Left lung (tissue), 10 donors: Measurements from ENCODE around the gene GPR78. TPM values are rescaled to one million over a fixed set of nuclear protein-coding genes. Genes with fewer than 3 reads are reported as not detected.

Source experiments
- ATAC-seq: fragments of 200-7000 bp; cut with Tn5 transposase; one replicate; pipeline ENCODE4 v1.9.1; 2020; ENCODE audit warnings: moderate library complexity
- DNase-seq, 4 donors: peaks; one replicate each; pipeline ENCODE4 v3.0.0-alpha.2; 2013 to 2020
- H3K27ac ChIP-seq, 2 donors: fragments of 200-600 bp; sonication (generic) in 1 of 2; one replicate each; pipeline versions ENCODE4 v1.5.0 to v1.8.0; 2020 to 2021
- H3K27me3 ChIP-seq, 2 donors: fragments of 200-600 bp; sonication (generic) in 1 of 2; one replicate each; pipeline versions ENCODE4 v1.5.0 to v1.8.0; 2020 to 2021
- H3K36me3 ChIP-seq, 2 donors: fragments of 200-600 bp; sonication (generic) in 1 of 2; one replicate each; pipeline versions ENCODE4 v1.5.0 to v1.8.0; 2020 to 2021
- H3K4me1 ChIP-seq, 2 donors: fragments of 200-600 bp; one replicate each; pipeline ENCODE4 v1.8.0; 2021
- H3K4me3 ChIP-seq, 2 donors: fragments of 200-600 bp; sonication (generic) in 1 of 2; one replicate each; pipeline versions ENCODE4 v1.5.0 to v1.8.0; 2020 to 2021; ENCODE audit warnings: mild to moderate bottlenecking in 1 of 2
- H3K9me3 ChIP-seq, 2 donors: fragments of 200-600 bp; sonication (generic) in 1 of 2; one replicate each; pipeline versions ENCODE4 v1.5.0 to v1.8.0; 2020 to 2021
- CTCF ChIP-seq, 2 donors: fragments of 200-600 bp; sonication (generic) in 1 of 2; IDR thresholded peaks; one replicate each; pipeline versions ENCODE4 v1.5.0 to v1.8.0; 2021; ENCODE audit warnings: antibody characterized with exemption in 2 of 2
- intact Hi-C, 2 donors: fragments of 100-400 bp; cut with DNase I; formaldehyde crosslinking; loops; one replicate each; pipeline versions ENCODE4 v1.11.2 to v1.14.2; 2022
- polyA plus RNA-seq, 6 donors: library from polyadenylated mRNA; unstranded; fragments of 120-200 nt; gene quantifications; one replicate each; pipeline ENCODE4 v1.2.1, GENCODE V29; 2013; ENCODE audit not compliant: insufficient read length in 6 of 6
- total RNA-seq, 2 donors: library from RNA; stranded (reverse); fragmentation: NEBNext Ultra II Directional; extraction: Animal tissue kit (Norgen Biotek cat#: 25700); gene quantifications; one replicate each; pipeline ENCODE4 v1.2.1, GENCODE V29; 2021
- donor health status: DM: no; HTN: yes; CAD: no.
- donor health status: DM: no; HTN: no; CAD: no.

The GPR78 gene
- total and polyA plus RNA-seq, 8 donors, result 0.07 to 0.67 (median 0.11) TPM

- Histone ChIP-seq H3K36me3 (no peaks in the 10 kb centered on the region), H3K27me3 (peaks cover under 1 to 91% of the 10 kb centered on the region in 2 donors), H3K9me3 (no peaks in the 10 kb centered on the region), H3K4me1 (no peaks in the 10 kb centered on the region), H3K4me3 (no peak overlapping the region), H3K27ac (no peak overlapping the region)
- intact Hi-C loops, result no loop called here
- DNase-seq, result peak in 1 of 4 donors; percentile 66
- no peak for TF ChIP-seq CTCF (IDR thresholded peaks at IDR 0.05)
- no peak for ATAC-seq
Observed at GRCh38 chr4:8586671-8587468, 6.7 kb downstream of the GPR78 start.

GRCh38 chr4:8587469-8588195 is 7.4 kb downstream of the GPR78 start:
- no peak overlapping the region for H3K27ac ChIP-seq
- peaks cover 0 to under 1% of the 10 kb centered on the region in 2 donors for H3K4me1 ChIP-seq
- no peaks in the 10 kb centered on the region for H3K9me3 ChIP-seq
- intact Hi-C loops, result no loop called here
- DNase-seq (peak in 1 of 4 donors; percentile 59), ATAC-seq (no peak)
- H3K36me3 ChIP-seq, result no peaks in the 10 kb centered on the region
- peaks cover 8 to 91% of the 10 kb centered on the region in 2 donors for H3K27me3 ChIP-seq
- TF ChIP-seq CTCF (IDR thresholded peaks at IDR 0.05), result no peak
- H3K4me3 ChIP-seq, result no peak overlapping the region

- Histone ChIP-seq H3K36me3 (no peaks in the 10 kb centered on the region), H3K27ac (no peak overlapping the region), H3K4me3 (no peak overlapping the region), H3K9me3 (no peaks in the 10 kb centered on the region), H3K27me3 (peaks cover 9 to 91% of the 10 kb centered on the region in 2 donors), H3K4me1 (peaks cover 0 to 5% of the 10 kb centered on the region in 2 donors)
- TF ChIP-seq CTCF (IDR thresholded peaks at IDR 0.05), result no peak
- no peak for ATAC-seq
- DNase-seq, result no peak
- intact Hi-C loops, result no loop called here
Observed at GRCh38 chr4:8588196-8588470, 7.9 kb downstream of the GPR78 start.

- H3K4me3 ChIP-seq, result no peak overlapping the region
- H3K9me3 ChIP-seq, result no peaks in the 10 kb centered on the region
- H3K27me3 ChIP-seq, result peaks cover 14 to 93% of the 10 kb centered on the region in 2 donors
- ATAC-seq (no peak), DNase-seq (peak in 1 of 4 donors; percentile 37)
- H3K4me1 ChIP-seq, result peaks cover 0 to 7% of the 10 kb centered on the region in 2 donors
- no peaks in the 10 kb centered on the region for H3K36me3 ChIP-seq
- intact Hi-C loops, result no loop called here
- no peak overlapping the region for H3K27ac ChIP-seq
- no peak for TF ChIP-seq CTCF (IDR thresholded peaks at IDR 0.05)
Observed at GRCh38 chr4:8589336-8589735, 9.1 kb downstream of the GPR78 start.

GRCh38 chr4:8589823-8590545 is 9.8 kb downstream of the GPR78 start:
- H3K27me3 ChIP-seq, result peaks cover 14 to 93% of the 10 kb centered on the region in 2 donors
- DNase-seq (peak in 1 of 4 donors; percentile 37), ATAC-seq (no peak)
- H3K27ac ChIP-seq, result no peak overlapping the region
- TF ChIP-seq CTCF (IDR thresholded peaks at IDR 0.05), result no peak
- H3K9me3 ChIP-seq, result no peaks in the 10 kb centered on the region
- peaks cover 0 to 7% of the 10 kb centered on the region in 2 donors for H3K4me1 ChIP-seq
- intact Hi-C loops, result no loop called here
- no peak overlapping the region for H3K4me3 ChIP-seq
- H3K36me3 ChIP-seq, result no peaks in the 10 kb centered on the region
